ENCODE measurements around the gene PDCD4. TPM values are rescaled to one million over a fixed set of nuclear protein-coding genes. Genes with fewer than 3 reads are reported as not detected.

The PDCD4 gene
- total RNA-seq, 2 experiments from 2014 or later, result 59.0 to 116 TPM

DNA sequence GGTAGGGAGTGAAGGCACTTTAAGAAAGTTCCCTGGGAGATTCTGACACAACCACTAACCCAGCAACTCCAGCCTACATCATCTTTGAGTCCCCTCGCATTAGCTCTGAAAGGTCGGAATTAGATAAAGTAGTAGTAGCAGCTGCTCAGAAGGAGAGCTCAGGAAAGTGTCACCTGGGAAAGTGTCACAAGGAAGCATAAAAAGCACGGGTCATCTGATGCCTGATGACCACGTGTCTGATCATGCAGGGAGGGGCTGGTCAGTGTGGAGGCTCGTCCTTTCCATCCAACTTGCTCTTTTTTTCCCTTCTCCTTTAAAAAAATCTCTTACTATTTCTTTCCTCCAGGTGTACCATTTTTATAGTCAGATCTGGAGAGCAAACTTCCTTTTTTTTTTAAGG lies 47.1 kb upstream of the PDCD4 start:
- Histone ChIP-seq H3K79me2 (ENCODE audit: insufficient read depth, low read depth, low read length) (no peaks in the 10 kb centered on the region), H3K9me3 (ENCODE audit: low read length) (no peaks in the 10 kb centered on the region), H3K4me3 (ENCODE audit: low read depth, low read length, poor library complexity, severe bottlenecking) (no peak overlapping the region), H3K9me2 (ENCODE audit: insufficient read depth, low read length) (no peaks in the 10 kb centered on the region), H3K27ac (ENCODE audit: low read depth, low read length, poor library complexity, severe bottlenecking) (no peak overlapping the region), H3K4me2 (ENCODE audit: low read length) (no peak overlapping the region), H3K4me1 (ENCODE audit: insufficient read depth, low read length, poor library complexity, severe bottlenecking) (peaks cover 42% of the 10 kb centered on the region), H3K36me3 (ENCODE audit: insufficient read depth, low read length) (no peaks in the 10 kb centered on the region), H2AFZ (ENCODE audit: low read length) (no peak overlapping the region), H4K20me1 (ENCODE audit: insufficient read depth, low read length) (no peaks in the 10 kb centered on the region)
- DNase-seq (ENCODE audit: low spot score), result no peak
- CTCF ChIA-PET (ENCODE audit: unreplicated experiment), result no interaction called here
- POLR2A ChIA-PET, result interaction anchor here (0.7 kb wide), 1 partner anchor 14 kb away, joined by 4 read pairs; no protein-coding TSS in a partner anchor
- no TSS peak for BruUV-seq (replicated peaks)
- TF ChIP-seq, protein P1, sequence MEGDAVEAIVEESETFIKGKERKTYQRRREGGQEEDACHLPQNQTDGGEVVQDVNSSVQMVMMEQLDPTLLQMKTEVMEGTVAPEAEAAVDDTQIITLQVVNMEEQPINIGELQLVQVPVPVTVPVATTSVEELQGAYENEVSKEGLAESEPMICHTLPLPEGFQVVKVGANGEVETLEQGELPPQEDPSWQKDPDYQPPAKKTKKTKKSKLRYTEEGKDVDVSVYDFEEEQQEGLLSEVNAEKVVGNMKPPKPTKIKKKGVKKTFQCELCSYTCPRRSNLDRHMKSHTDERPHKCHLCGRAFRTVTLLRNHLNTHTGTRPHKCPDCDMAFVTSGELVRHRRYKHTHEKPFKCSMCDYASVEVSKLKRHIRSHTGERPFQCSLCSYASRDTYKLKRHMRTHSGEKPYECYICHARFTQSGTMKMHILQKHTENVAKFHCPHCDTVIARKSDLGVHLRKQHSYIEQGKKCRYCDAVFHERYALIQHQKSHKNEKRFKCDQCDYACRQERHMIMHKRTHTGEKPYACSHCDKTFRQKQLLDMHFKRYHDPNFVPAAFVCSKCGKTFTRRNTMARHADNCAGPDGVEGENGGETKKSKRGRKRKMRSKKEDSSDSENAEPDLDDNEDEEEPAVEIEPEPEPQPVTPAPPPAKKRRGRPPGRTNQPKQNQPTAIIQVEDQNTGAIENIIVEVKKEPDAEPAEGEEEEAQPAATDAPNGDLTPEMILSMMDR (conservative IDR thresholded peaks at IDR 0.05; ENCODE audit: low read length), result no peak
- TF ChIP-seq EZH2phosphoT487 (IDR thresholded peaks at IDR 0.05; ENCODE audit: borderline replicate concordance, low read depth, low read length), result no peak
- intact Hi-C loops (cut with micrococcal nuclease; ENCODE audit: unreplicated experiment), result no loop called here

DNA sequence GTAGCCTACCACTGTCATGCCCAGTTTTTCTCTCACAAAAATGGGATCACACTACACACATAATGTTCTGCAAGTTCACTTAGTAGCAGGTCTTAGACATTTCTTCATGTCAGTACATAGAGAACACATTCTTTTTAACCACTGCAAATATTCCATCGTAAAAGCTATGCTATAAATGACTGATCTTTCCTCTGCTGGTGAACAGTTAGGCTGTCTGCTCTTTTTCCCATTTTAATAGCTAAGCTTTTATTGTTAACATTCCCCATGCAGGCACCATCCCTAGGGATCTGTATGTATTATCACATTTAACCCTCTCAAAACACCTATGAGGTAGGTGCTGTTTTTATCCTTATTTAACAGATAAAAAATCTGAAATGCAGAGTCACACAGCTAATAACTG lies 46.2 kb upstream of the PDCD4 start:
- intact Hi-C loops (cut with micrococcal nuclease; ENCODE audit: unreplicated experiment), result no loop called here
- no peak overlapping the region for H3K27ac ChIP-seq (ENCODE audit: low read depth, low read length, poor library complexity, severe bottlenecking)
- H2AFZ ChIP-seq (ENCODE audit: low read length), result no peak overlapping the region
- H3K9me2 ChIP-seq (ENCODE audit: insufficient read depth, low read length), result no peaks in the 10 kb centered on the region
- no peak overlapping the region for H3K4me2 ChIP-seq (ENCODE audit: low read length)
- TF ChIP-seq, protein P1 (conservative IDR thresholded peaks at IDR 0.05; ENCODE audit: low read length), result no peak
- no peak for TF ChIP-seq EZH2phosphoT487 (IDR thresholded peaks at IDR 0.05; ENCODE audit: borderline replicate concordance, low read depth, low read length)
- H4K20me1 ChIP-seq (ENCODE audit: insufficient read depth, low read length), result no peaks in the 10 kb centered on the region
- no TSS peak for BruUV-seq (replicated peaks)
- no peaks in the 10 kb centered on the region for H3K79me2 ChIP-seq (ENCODE audit: insufficient read depth, low read depth, low read length)
- H3K36me3 ChIP-seq (ENCODE audit: insufficient read depth, low read length), result no peaks in the 10 kb centered on the region
- H3K4me1 ChIP-seq (ENCODE audit: insufficient read depth, low read length, poor library complexity, severe bottlenecking), result peaks cover 51% of the 10 kb centered on the region
- ChIA-PET POLR2A (interaction anchor here (0.6 to 0.7 kb wide), 3 partner anchors 15 to 91 kb away, joined by 3 to 4 read pairs (median 4); no protein-coding TSS in a partner anchor), CTCF (ENCODE audit: unreplicated experiment) (interaction anchor here (0.7 kb wide), 1 partner anchor 11 kb away, joined by 4 read pairs; no protein-coding TSS in a partner anchor)
- H3K4me3 ChIP-seq (ENCODE audit: low read depth, low read length, poor library complexity, severe bottlenecking), result no peak overlapping the region
- no peak for DNase-seq (ENCODE audit: low spot score)
- H3K9me3 ChIP-seq (ENCODE audit: low read length), result no peaks in the 10 kb centered on the region

DNA sequence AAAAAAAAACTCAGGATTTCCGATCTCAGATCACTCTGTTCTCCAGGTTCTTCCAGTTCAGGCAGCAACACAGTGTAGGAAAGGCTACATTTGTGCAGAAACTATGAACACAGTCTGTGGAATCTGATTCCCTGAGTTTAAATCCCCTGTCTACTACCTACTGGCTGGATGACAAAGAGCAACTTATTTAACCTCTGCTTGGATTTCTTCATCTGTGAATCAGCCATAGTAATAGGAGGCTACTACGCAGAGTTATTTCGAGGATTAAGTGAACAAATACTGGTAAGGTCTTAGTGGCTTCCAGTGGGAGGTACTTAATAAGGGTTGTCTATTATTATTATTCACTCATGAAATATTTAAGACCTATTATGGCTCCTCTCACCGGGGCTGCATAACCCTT lies 44.3 kb upstream of the PDCD4 start:
- no peaks in the 10 kb centered on the region for H3K9me2 ChIP-seq (ENCODE audit: insufficient read depth, low read length)
- no peaks in the 10 kb centered on the region for H3K36me3 ChIP-seq (ENCODE audit: insufficient read depth, low read length)
- no peaks in the 10 kb centered on the region for H4K20me1 ChIP-seq (ENCODE audit: insufficient read depth, low read length)
- H3K79me2 ChIP-seq (ENCODE audit: insufficient read depth, low read depth, low read length), result no peaks in the 10 kb centered on the region
- DNase-seq (ENCODE audit: low spot score), result no peak
- POLR2A ChIA-PET, result interaction anchor here (1.0 to 1.2 kb wide), 2 partner anchors 8 to 19 kb away, joined by 3 read pairs; no protein-coding TSS in a partner anchor
- H2AFZ ChIP-seq (ENCODE audit: low read length), result no peak overlapping the region
- H3K4me1 ChIP-seq (ENCODE audit: insufficient read depth, low read length, poor library complexity, severe bottlenecking), result peaks cover 42% of the 10 kb centered on the region
- no peaks in the 10 kb centered on the region for H3K9me3 ChIP-seq (ENCODE audit: low read length)
- BruUV-seq (replicated peaks), result no TSS peak
- TF ChIP-seq EZH2phosphoT487 (IDR thresholded peaks at IDR 0.05; ENCODE audit: borderline replicate concordance, low read depth, low read length), result no peak
- TF ChIP-seq, protein P1 (conservative IDR thresholded peaks at IDR 0.05; ENCODE audit: low read length), result no peak
- H3K4me3 ChIP-seq (ENCODE audit: low read depth, low read length, poor library complexity, severe bottlenecking), result no peak overlapping the region
- H3K4me2 ChIP-seq (ENCODE audit: low read length), result no peak overlapping the region
- CTCF ChIA-PET (ENCODE audit: unreplicated experiment), result no interaction called here
- intact Hi-C loops (cut with micrococcal nuclease; ENCODE audit: unreplicated experiment), result no loop called here
- H3K27ac ChIP-seq (ENCODE audit: low read depth, low read length, poor library complexity, severe bottlenecking), result no peak overlapping the region
